Neural progenitor cell (in vitro differentiated cells): ENCODE results near the gene LDLRAD4. TPM values are rescaled to one million over a fixed set of nuclear protein-coding genes. Genes with fewer than 3 reads are reported as not detected.

Source experiments
- DNase-seq: peaks from one replicate; pipeline ENCODE4 v3.0.0-alpha.2; 2016; ENCODE audit warnings: low spot score
- H2AFZ ChIP-seq: fragments of 200-600 bp; sonication (generic); replicated peaks from 2 replicates; pipeline ENCODE4 v1.6.1; 2016; ENCODE audit warnings: antibody characterized with exemption
- H3F3A ChIP-seq: fragments of 200-600 bp; sonication (generic); 2 replicates; pipeline ENCODE4 v1.6.1; 2016; ENCODE audit warnings: antibody characterized with exemption, low read depth
- H3K27ac ChIP-seq: fragments of 200-600 bp; sonication (generic); 2 replicates; pipeline ENCODE4 v1.5.1; 2016; ENCODE audit warnings: mild to moderate bottlenecking
- H3K27me3 ChIP-seq: fragments of 200-600 bp; sonication (generic); 2 replicates; pipeline ENCODE4 v1.6.1; 2016; ENCODE audit warnings: mild to moderate bottlenecking, moderate library complexity
- H3K36me3 ChIP-seq: fragments of 200-600 bp; sonication (generic); 2 replicates; pipeline ENCODE4 v1.5.1; 2016
- H3K4me1 ChIP-seq: fragments of 200-600 bp; sonication (generic); 2 replicates; pipeline ENCODE4 v1.6.1; 2016; ENCODE audit warnings: mixed run types
- H3K4me2 ChIP-seq: fragments of 200-600 bp; sonication (generic); 2 replicates; pipeline ENCODE4 v1.6.1; 2016
- H3K4me3 ChIP-seq: fragments of 200-600 bp; sonication (generic); 2 replicates; pipeline ENCODE4 v1.5.1; 2016
- H3K79me2 ChIP-seq: fragments of 200-600 bp; sonication (generic); 2 replicates; pipeline ENCODE4 v1.6.1; 2016; ENCODE audit warnings: low read depth
- H3K9ac ChIP-seq: fragments of 200-600 bp; sonication (generic); 2 replicates; pipeline ENCODE4 v1.6.1; 2016
- H3K9me3 ChIP-seq: fragments of 200-600 bp; sonication (generic); 2 replicates; pipeline ENCODE4 v1.5.1; 2016; ENCODE audit warnings: low read depth
- H4K20me1 ChIP-seq: fragments of 200-600 bp; sonication (generic); 2 replicates; pipeline ENCODE4 v1.6.1; 2016; ENCODE audit warnings: low read depth
- H3K27ac Mint-ChIP-seq: 3 replicates; pipeline ENCODE4 v1.8.0; 2021; ENCODE audit warnings: mixed read lengths
- H3K27me3 Mint-ChIP-seq: 2 replicates; pipeline ENCODE4 v1.8.0; 2022; ENCODE audit warnings: low read depth, mild to moderate bottlenecking, inconsistent platforms, moderate library complexity, mixed read lengths; ENCODE audit not compliant: insufficient read depth
- H3K36me3 Mint-ChIP-seq: 3 replicates; pipeline ENCODE4 v1.8.0; 2021; ENCODE audit warnings: mixed read lengths
- H3K4me1 Mint-ChIP-seq: 3 replicates; pipeline ENCODE4 v1.8.0; 2021; ENCODE audit warnings: mixed read lengths
- H3K4me3 Mint-ChIP-seq: 3 replicates; pipeline ENCODE4 v1.8.0; 2021; ENCODE audit warnings: mild to moderate bottlenecking, moderate library complexity, mixed read lengths
- H3K9me3 Mint-ChIP-seq: 3 replicates; pipeline ENCODE4 v1.8.0; 2020; ENCODE audit warnings: mixed read lengths
- CTCF ChIP-seq: fragments of 200-600 bp; sonication (generic); IDR thresholded peaks from 2 replicates; pipeline ENCODE4 v1.5.1; 2017; ENCODE audit warnings: antibody characterized with exemption, mild to moderate bottlenecking
- EZH2 ChIP-seq: fragments of 200-600 bp; sonication (generic); IDR thresholded peaks from 2 replicates; pipeline ENCODE4 v1.6.1; 2017; ENCODE audit warnings: antibody characterized with exemption, mild to moderate bottlenecking, moderate library complexity
- EZH2phosphoT487 ChIP-seq: fragments of 200-600 bp; sonication (generic); IDR thresholded peaks from 2 replicates; pipeline ENCODE4 v1.6.1; 2017; ENCODE audit warnings: antibody characterized with exemption
- total RNA-seq: library from RNA; depleted of rRNA; stranded (reverse); fragments of >200 nt; gene quantifications from 2 replicates; pipeline ENCODE4 v1.2.3, GENCODE V29; 2015; ENCODE audit warnings: low replicate concordance

Gene LDLRAD4
- total RNA-seq, 1 donor from 2014 or later: 0.65 TPM

- no peak overlapping the region for H2AFZ ChIP-seq
- no peak overlapping the region for H3K4me3 ChIP-seq
- no peak overlapping the region for H3K27ac Mint-ChIP-seq
- H3K4me1 ChIP-seq: no peaks in the 10 kb centered on the region
- H3K36me3 Mint-ChIP-seq: no peaks in the 10 kb centered on the region
- no peaks in the 10 kb centered on the region for H3K9me3 Mint-ChIP-seq
- no peak for DNase-seq
- H3K4me1 Mint-ChIP-seq: peaks cover 28% of the 10 kb centered on the region
- no peak overlapping the region for H3K4me2 ChIP-seq
- peaks cover 3% of the 10 kb centered on the region for H3K27me3 Mint-ChIP-seq
- H3K9ac ChIP-seq: no peak overlapping the region
- no peaks in the 10 kb centered on the region for H3K79me2 ChIP-seq
- no peaks in the 10 kb centered on the region for H3F3A ChIP-seq
- H3K27me3 ChIP-seq: no peaks in the 10 kb centered on the region
- H3K4me3 Mint-ChIP-seq: no peak overlapping the region
- no peak for TF ChIP-seq EZH2
- no peak for TF ChIP-seq CTCF
- no peak for TF ChIP-seq EZH2phosphoT487
- H3K27ac ChIP-seq: no peak overlapping the region
- H3K9me3 ChIP-seq: no peaks in the 10 kb centered on the region
- H3K36me3 ChIP-seq: no peaks in the 10 kb centered on the region
- H4K20me1 ChIP-seq: no peaks in the 10 kb centered on the region
These were observed 74.2 kb downstream of the LDLRAD4 start for GRCh38 chr18:13292736-13293135.

DNA sequence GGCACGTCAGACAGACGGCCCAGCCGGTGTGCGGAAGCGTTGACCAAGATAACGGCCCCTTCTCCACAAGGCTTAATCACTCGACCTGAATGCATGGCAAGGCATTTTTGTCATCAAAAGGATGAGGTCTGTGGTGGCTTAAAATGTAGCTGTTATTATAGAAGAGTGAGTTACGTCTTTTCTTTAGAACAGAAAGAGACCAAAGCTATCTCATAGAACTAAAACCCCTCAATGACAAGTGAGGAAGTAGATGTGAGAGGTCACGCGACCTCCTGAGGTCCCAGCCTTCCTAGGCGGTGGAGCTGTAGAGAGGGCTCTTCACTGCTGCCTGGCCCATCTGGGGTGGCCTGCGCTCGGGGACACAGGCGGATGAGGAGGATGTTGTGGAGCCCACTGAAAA is 75.7 kb downstream of the LDLRAD4 start:
- H3K27ac ChIP-seq: no peak overlapping the region
- no peaks in the 10 kb centered on the region for H3K4me1 ChIP-seq
- H3K36me3 Mint-ChIP-seq: no peaks in the 10 kb centered on the region
- TF ChIP-seq CTCF (no peak), EZH2phosphoT487 (no peak), EZH2 (no peak)
- no peak overlapping the region for H3K9ac ChIP-seq
- no peaks in the 10 kb centered on the region for H3K27me3 ChIP-seq
- H3K27ac Mint-ChIP-seq: no peak overlapping the region
- no peaks in the 10 kb centered on the region for H3K36me3 ChIP-seq
- no peaks in the 10 kb centered on the region for H3K9me3 Mint-ChIP-seq
- no peaks in the 10 kb centered on the region for H3K79me2 ChIP-seq
- no peak overlapping the region for H2AFZ ChIP-seq
- no peak overlapping the region for H3K4me2 ChIP-seq
- H3F3A ChIP-seq: no peaks in the 10 kb centered on the region
- no peak overlapping the region for H3K4me3 ChIP-seq
- no peak for DNase-seq
- H4K20me1 ChIP-seq: no peaks in the 10 kb centered on the region
- H3K4me1 Mint-ChIP-seq: peaks cover 25% of the 10 kb centered on the region
- H3K4me3 Mint-ChIP-seq: no peak overlapping the region
- H3K27me3 Mint-ChIP-seq: peaks cover 6% of the 10 kb centered on the region
- H3K9me3 ChIP-seq: no peaks in the 10 kb centered on the region

- Histone ChIP-seq H2AFZ (no peak overlapping the region), H3K9ac (no peak overlapping the region), H3K79me2 (no peaks in the 10 kb centered on the region), H3K27me3 (no peaks in the 10 kb centered on the region), H3K4me2 (no peak overlapping the region), H3K9me3 (no peaks in the 10 kb centered on the region), H3K36me3 (no peaks in the 10 kb centered on the region), H3K4me1 (no peaks in the 10 kb centered on the region), H3K27ac (no peak overlapping the region), H3F3A (no peaks in the 10 kb centered on the region), H3K4me3 (no peak overlapping the region), H4K20me1 (no peaks in the 10 kb centered on the region)
- Mint-ChIP-seq H3K36me3 (no peaks in the 10 kb centered on the region), H3K4me3 (no peak overlapping the region), H3K9me3 (no peaks in the 10 kb centered on the region), H3K27me3 (peaks cover 6% of the 10 kb centered on the region), H3K27ac (peak overlapping the region; percentile 13), H3K4me1 (peaks cover 23% of the 10 kb centered on the region)
- TF ChIP-seq CTCF (no peak), EZH2phosphoT487 (no peak)
- no peak for DNase-seq
These were observed 77.3 kb downstream of the LDLRAD4 start for GRCh38 chr18:13295894-13296293.
